Tibial nerve (tissue), 4 donors: ENCODE results near the gene ACBD6. TPM values are rescaled to one million over a fixed set of nuclear protein-coding genes. Genes with fewer than 3 reads are reported as not detected.

ENCODE experiments used
- DNase-seq, 2 donors: peaks; one replicate each; pipeline ENCODE4 v3.0.0-alpha.2; 2019; ENCODE audit warnings: low spot score in 2 of 2
- H3K27ac ChIP-seq, 4 donors: fragments of 200-600 bp; sonication (generic) in 3 of 4; one replicate each; pipeline ENCODE4 v1.5.1; 2017 to 2019; ENCODE audit warnings: mild to moderate bottlenecking in 1 of 4
- H3K27me3 ChIP-seq, 2 donors: fragments of 200-600 bp; sonication (generic) in 1 of 2; one replicate each; pipeline versions ENCODE4 v1.5.1 to v1.6.0; 2017 to 2019
- H3K36me3 ChIP-seq, 3 donors: fragments of 200-600 bp; sonication (generic); one replicate each; pipeline ENCODE4 v1.5.1; 2018 to 2019
- H3K4me1 ChIP-seq, 4 donors: fragments of 200-600 bp; sonication (generic) in 3 of 4; one replicate each; pipeline ENCODE4 v1.5.1; 2017 to 2019
- H3K4me3 ChIP-seq, 4 donors: fragments of 200-600 bp; sonication (generic) in 3 of 4; one replicate each; pipeline ENCODE4 v1.5.1; 2017 to 2019; ENCODE audit warnings: mild to moderate bottlenecking in 1 of 4, moderate library complexity in 1 of 4
- H3K9me3 ChIP-seq, 4 donors: fragments of 200-600 bp; sonication (generic) in 3 of 4; one replicate each; pipeline ENCODE4 v1.5.1; 2017 to 2019
- CTCF ChIP-seq, 5 experiments: fragments of 200-600 bp in 3 of 5; fragments of 450-650 bp in 2 of 5; sonication (generic) in 3 of 5; IDR thresholded peaks; one replicate each; pipeline ENCODE4 v1.5.1; 2016 to 2019; ENCODE audit warnings: antibody characterized with exemption in 5 of 5, mild to moderate bottlenecking in 3 of 5, moderate library complexity in 2 of 5
- EP300 ChIP-seq, 2 donors: sonication (generic); formaldehyde crosslinking; IDR thresholded peaks; one replicate each; pipeline ENCODE4 v1.6.1; 2017; ENCODE audit warnings: antibody characterized with exemption in 2 of 2, mild to moderate bottlenecking in 1 of 2
- POLR2A ChIP-seq, 2 donors: fragments of 450-650 bp; IDR thresholded peaks; one replicate each; pipeline ENCODE4 v1.6.1; 2017; ENCODE audit warnings: antibody characterized with exemption in 2 of 2, mild to moderate bottlenecking in 2 of 2, moderate library complexity in 2 of 2
- WGBS, 2 donors: methylation state at CpG; one replicate each; pipeline ENCODE4 v1.1.5; 2018; 5-methylcytosine and 5-hydroxymethylcytosine counted together
- total RNA-seq, 4 donors: library from RNA; depleted of rRNA; stranded (reverse); fragments of >200 nt; gene quantifications; one replicate each; pipeline ENCODE4 v1.1.0, GENCODE V29; 2016

The ACBD6 gene
- total RNA-seq, 4 donors from 2014 or later = 55.7 to 61.8 (median 57.2) TPM

- Histone ChIP-seq H3K4me3 (no peak overlapping the region), H3K36me3 (no peaks in the 10 kb centered on the region), H3K9me3 (no peaks in the 10 kb centered on the region), H3K27ac (no peak overlapping the region), H3K27me3 (peaks cover 0 to 81% of the 10 kb centered on the region in 2 donors), H3K4me1 (no peaks in the 10 kb centered on the region)
- WGBS, 2 donors = 75 to 87% methylated on average over 5 of the region's 5 CpGs
- DNase-seq = no peak
- TF ChIP-seq EP300 (IDR thresholded peaks at IDR 0.05) = no peak
- TF ChIP-seq CTCF (IDR thresholded peaks at IDR 0.05) = no peak
- TF ChIP-seq POLR2A (IDR thresholded peaks at IDR 0.05) = no peak
Observed at GRCh38 chr1:180258935-180259334, 243.4 kb downstream of the ACBD6 start.

DNA sequence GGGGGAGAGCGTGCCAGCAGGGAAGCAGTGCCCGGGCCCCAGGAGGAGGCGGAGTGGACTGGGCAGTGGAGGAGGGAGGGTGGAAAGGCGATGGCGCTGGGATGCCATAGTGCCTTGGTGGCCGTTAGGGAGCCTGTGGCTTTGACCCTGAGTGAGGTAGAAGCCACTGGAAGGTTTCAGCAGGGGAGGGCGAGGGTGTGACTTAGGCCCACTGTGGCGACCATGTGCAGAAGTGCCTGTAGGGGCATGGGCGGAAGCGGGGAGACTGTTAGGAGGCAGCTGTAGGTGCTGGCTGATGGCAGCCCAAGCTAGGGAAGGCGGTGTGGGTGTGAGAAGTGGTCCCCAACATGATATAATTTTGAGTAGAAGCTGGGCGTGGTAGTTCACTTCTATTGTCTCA is 244.1 kb downstream of the ACBD6 start:
- Histone ChIP-seq H3K9me3 (no peaks in the 10 kb centered on the region), H3K27me3 (peaks cover 0 to 83% of the 10 kb centered on the region in 2 donors), H3K36me3 (no peaks in the 10 kb centered on the region), H3K4me3 (no peak overlapping the region), H3K27ac (no peak overlapping the region), H3K4me1 (no peaks in the 10 kb centered on the region)
- 82 to 83% methylated on average over 12 of the region's 12 CpGs for WGBS, 2 donors
- DNase-seq = no peak
- no peak for TF ChIP-seq POLR2A (IDR thresholded peaks at IDR 0.05)
- TF ChIP-seq EP300 (IDR thresholded peaks at IDR 0.05) = no peak
- no peak for TF ChIP-seq CTCF (IDR thresholded peaks at IDR 0.05)

GRCh38 chr1:180257486-180257885 is 244.9 kb downstream of the ACBD6 start:
- Histone ChIP-seq H3K36me3 (no peaks in the 10 kb centered on the region), H3K4me1 (no peaks in the 10 kb centered on the region), H3K27ac (no peak overlapping the region), H3K9me3 (no peaks in the 10 kb centered on the region), H3K27me3 (peaks cover 0 to 79% of the 10 kb centered on the region in 2 donors), H3K4me3 (no peak overlapping the region)
- no peak for DNase-seq
- TF ChIP-seq CTCF (IDR thresholded peaks at IDR 0.05) (no peak), EP300 (IDR thresholded peaks at IDR 0.05) (no peak), POLR2A (IDR thresholded peaks at IDR 0.05) (no peak)
- WGBS, 2 donors = 66 to 72% methylated on average over 8 of the region's 8 CpGs

DNA sequence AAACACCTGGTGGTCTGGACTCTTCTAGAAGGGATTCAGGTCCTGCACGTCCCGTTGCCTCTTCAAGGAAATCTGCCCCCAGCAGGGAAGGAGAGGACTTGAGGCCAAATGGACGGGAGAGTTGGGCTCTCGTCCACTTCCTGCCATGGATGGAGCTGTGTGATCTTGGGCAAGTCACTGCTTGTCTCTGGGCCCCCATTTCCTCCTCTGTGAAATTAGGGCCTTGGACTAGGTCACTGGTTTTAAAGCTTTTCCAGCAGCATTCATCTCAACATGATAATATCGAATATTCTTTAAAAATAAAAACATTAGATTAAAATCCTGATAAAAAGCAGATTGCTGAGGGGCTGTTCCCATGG is 245.4 kb downstream of the ACBD6 start:
- no peak for DNase-seq
- no peak overlapping the region for H3K4me3 ChIP-seq
- H3K9me3 ChIP-seq = no peaks in the 10 kb centered on the region
- no peaks in the 10 kb centered on the region for H3K36me3 ChIP-seq
- no peak for TF ChIP-seq EP300 (IDR thresholded peaks at IDR 0.05)
- WGBS, 2 donors = 59 to 60% methylated on average over 5 of the region's 5 CpGs
- peaks cover 0 to 81% of the 10 kb centered on the region in 2 donors for H3K27me3 ChIP-seq
- H3K4me1 ChIP-seq = no peaks in the 10 kb centered on the region
- H3K27ac ChIP-seq = no peak overlapping the region

GRCh38 chr1:180256341-180257027 is 245.9 kb downstream of the ACBD6 start:
- no peak for DNase-seq

More at GRCh38 chr1:180256341-180257027, 245.9 kb downstream of the ACBD6 start:
- no peaks in the 10 kb centered on the region for H3K4me1 ChIP-seq
- WGBS, 2 donors = 64 to 65% methylated on average over 12 to 15 of the region's 15 CpGs
- H3K4me3 ChIP-seq = no peak overlapping the region
- no peaks in the 10 kb centered on the region for H3K36me3 ChIP-seq
- H3K27ac ChIP-seq = no peak overlapping the region
- no peaks in the 10 kb centered on the region for H3K9me3 ChIP-seq
- H3K27me3 ChIP-seq = peaks cover 0 to 86% of the 10 kb centered on the region in 2 donors
- TF ChIP-seq EP300 (IDR thresholded peaks at IDR 0.05) (no peak), CTCF (IDR thresholded peaks at IDR 0.05) (no peak), POLR2A (IDR thresholded peaks at IDR 0.05) (no peak)
